Measurements from ENCODE around the gene COMT. TPM values are rescaled to one million over a fixed set of nuclear protein-coding genes. Genes with fewer than 3 reads are reported as not detected.

Gene COMT
- total and polyA plus RNA-seq, 9 of the 15 experiments (the other 6 are each of a cell fraction or from before 2014, with no cell fraction given) = 12.5 to 351 (median 155) TPM

DNA sequence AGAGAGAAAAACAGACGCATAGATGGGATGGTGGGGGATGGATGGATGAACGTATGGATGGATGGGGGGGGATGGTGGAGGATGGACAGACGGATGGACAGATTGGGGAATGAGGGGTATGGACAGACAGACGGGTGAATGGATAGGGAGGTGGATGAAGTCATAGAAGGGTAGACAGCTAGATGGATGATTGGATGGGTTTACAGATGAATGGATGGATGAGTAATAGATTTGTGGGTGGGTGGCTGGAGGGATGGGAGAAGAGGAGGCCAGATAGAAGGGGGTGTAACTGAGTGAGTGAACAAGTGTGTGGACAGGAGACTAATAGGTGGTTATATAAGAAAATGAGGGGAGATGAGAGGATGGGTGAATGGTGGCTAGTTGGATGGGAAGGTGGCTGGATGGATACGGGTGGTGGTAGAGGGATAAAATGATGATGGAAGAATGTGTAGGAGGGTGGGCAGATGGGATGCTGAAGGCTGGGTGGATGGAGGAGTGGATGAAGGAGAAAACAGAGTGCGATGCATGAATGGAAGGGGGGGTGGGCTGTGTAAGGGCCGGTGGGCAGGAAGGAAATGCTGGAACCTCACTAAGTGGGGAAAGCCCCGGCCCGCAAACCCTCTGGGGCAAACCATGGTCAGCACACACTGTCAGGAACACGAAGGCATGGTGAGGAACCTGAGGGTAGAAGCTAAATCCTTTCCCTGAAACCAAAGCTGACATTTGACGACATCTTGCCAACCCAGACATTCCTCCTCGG is 53.5 kb downstream of the COMT start (continued):
- TF ChIP-seq, protein P1, sequence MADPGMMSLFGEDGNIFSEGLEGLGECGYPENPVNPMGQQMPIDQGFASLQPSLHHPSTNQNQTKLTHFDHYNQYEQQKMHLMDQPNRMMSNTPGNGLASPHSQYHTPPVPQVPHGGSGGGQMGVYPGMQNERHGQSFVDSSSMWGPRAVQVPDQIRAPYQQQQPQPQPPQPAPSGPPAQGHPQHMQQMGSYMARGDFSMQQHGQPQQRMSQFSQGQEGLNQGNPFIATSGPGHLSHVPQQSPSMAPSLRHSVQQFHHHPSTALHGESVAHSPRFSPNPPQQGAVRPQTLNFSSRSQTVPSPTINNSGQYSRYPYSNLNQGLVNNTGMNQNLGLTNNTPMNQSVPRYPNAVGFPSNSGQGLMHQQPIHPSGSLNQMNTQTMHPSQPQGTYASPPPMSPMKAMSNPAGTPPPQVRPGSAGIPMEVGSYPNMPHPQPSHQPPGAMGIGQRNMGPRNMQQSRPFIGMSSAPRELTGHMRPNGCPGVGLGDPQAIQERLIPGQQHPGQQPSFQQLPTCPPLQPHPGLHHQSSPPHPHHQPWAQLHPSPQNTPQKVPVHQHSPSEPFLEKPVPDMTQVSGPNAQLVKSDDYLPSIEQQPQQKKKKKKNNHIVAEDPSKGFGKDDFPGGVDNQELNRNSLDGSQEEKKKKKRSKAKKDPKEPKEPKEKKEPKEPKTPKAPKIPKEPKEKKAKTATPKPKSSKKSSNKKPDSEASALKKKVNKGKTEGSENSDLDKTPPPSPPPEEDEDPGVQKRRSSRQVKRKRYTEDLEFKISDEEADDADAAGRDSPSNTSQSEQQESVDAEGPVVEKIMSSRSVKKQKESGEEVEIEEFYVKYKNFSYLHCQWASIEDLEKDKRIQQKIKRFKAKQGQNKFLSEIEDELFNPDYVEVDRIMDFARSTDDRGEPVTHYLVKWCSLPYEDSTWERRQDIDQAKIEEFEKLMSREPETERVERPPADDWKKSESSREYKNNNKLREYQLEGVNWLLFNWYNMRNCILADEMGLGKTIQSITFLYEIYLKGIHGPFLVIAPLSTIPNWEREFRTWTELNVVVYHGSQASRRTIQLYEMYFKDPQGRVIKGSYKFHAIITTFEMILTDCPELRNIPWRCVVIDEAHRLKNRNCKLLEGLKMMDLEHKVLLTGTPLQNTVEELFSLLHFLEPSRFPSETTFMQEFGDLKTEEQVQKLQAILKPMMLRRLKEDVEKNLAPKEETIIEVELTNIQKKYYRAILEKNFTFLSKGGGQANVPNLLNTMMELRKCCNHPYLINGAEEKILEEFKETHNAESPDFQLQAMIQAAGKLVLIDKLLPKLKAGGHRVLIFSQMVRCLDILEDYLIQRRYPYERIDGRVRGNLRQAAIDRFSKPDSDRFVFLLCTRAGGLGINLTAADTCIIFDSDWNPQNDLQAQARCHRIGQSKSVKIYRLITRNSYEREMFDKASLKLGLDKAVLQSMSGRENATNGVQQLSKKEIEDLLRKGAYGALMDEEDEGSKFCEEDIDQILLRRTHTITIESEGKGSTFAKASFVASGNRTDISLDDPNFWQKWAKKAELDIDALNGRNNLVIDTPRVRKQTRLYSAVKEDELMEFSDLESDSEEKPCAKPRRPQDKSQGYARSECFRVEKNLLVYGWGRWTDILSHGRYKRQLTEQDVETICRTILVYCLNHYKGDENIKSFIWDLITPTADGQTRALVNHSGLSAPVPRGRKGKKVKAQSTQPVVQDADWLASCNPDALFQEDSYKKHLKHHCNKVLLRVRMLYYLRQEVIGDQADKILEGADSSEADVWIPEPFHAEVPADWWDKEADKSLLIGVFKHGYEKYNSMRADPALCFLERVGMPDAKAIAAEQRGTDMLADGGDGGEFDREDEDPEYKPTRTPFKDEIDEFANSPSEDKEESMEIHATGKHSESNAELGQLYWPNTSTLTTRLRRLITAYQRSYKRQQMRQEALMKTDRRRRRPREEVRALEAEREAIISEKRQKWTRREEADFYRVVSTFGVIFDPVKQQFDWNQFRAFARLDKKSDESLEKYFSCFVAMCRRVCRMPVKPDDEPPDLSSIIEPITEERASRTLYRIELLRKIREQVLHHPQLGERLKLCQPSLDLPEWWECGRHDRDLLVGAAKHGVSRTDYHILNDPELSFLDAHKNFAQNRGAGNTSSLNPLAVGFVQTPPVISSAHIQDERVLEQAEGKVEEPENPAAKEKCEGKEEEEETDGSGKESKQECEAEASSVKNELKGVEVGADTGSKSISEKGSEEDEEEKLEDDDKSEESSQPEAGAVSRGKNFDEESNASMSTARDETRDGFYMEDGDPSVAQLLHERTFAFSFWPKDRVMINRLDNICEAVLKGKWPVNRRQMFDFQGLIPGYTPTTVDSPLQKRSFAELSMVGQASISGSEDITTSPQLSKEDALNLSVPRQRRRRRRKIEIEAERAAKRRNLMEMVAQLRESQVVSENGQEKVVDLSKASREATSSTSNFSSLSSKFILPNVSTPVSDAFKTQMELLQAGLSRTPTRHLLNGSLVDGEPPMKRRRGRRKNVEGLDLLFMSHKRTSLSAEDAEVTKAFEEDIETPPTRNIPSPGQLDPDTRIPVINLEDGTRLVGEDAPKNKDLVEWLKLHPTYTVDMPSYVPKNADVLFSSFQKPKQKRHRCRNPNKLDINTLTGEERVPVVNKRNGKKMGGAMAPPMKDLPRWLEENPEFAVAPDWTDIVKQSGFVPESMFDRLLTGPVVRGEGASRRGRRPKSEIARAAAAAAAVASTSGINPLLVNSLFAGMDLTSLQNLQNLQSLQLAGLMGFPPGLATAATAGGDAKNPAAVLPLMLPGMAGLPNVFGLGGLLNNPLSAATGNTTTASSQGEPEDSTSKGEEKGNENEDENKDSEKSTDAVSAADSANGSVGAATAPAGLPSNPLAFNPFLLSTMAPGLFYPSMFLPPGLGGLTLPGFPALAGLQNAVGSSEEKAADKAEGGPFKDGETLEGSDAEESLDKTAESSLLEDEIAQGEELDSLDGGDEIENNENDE (IDR thresholded peaks at IDR 0.05; ENCODE audit: low read depth, low read length) = no peak
- TF ChIP-seq, protein P2, sequence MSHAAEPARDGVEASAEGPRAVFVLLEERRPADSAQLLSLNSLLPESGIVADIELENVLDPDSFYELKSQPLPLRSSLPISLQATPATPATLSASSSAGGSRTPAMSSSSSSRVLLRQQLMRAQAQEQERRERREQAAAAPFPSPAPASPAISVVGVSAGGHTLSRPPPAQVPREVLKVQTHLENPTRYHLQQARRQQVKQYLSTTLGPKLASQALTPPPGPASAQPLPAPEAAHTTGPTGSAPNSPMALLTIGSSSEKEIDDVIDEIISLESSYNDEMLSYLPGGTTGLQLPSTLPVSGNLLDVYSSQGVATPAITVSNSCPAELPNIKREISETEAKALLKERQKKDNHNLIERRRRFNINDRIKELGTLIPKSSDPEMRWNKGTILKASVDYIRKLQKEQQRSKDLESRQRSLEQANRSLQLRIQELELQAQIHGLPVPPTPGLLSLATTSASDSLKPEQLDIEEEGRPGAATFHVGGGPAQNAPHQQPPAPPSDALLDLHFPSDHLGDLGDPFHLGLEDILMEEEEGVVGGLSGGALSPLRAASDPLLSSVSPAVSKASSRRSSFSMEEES (CRISPR knock-in tag; IDR thresholded peaks at IDR 0.05) = no peak
- TF ChIP-seq, protein P3, sequence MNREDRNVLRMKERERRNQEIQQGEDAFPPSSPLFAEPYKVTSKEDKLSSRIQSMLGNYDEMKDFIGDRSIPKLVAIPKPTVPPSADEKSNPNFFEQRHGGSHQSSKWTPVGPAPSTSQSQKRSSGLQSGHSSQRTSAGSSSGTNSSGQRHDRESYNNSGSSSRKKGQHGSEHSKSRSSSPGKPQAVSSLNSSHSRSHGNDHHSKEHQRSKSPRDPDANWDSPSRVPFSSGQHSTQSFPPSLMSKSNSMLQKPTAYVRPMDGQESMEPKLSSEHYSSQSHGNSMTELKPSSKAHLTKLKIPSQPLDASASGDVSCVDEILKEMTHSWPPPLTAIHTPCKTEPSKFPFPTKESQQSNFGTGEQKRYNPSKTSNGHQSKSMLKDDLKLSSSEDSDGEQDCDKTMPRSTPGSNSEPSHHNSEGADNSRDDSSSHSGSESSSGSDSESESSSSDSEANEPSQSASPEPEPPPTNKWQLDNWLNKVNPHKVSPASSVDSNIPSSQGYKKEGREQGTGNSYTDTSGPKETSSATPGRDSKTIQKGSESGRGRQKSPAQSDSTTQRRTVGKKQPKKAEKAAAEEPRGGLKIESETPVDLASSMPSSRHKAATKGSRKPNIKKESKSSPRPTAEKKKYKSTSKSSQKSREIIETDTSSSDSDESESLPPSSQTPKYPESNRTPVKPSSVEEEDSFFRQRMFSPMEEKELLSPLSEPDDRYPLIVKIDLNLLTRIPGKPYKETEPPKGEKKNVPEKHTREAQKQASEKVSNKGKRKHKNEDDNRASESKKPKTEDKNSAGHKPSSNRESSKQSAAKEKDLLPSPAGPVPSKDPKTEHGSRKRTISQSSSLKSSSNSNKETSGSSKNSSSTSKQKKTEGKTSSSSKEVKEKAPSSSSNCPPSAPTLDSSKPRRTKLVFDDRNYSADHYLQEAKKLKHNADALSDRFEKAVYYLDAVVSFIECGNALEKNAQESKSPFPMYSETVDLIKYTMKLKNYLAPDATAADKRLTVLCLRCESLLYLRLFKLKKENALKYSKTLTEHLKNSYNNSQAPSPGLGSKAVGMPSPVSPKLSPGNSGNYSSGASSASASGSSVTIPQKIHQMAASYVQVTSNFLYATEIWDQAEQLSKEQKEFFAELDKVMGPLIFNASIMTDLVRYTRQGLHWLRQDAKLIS (CRISPR knock-in tag; IDR thresholded peaks at IDR 0.05) = no peak
- TF ChIP-seq NR4A1 (CRISPR knock-in tag; IDR thresholded peaks at IDR 0.05) (no peak), NR4A1 (tag; IDR thresholded peaks at IDR 0.05) (no peak), TARDBP (IDR thresholded peaks at IDR 0.05) (no peak)
